Lung (tissue), 12 donors: ENCODE data around the gene RASGRP2. TPM values are rescaled to one million over a fixed set of nuclear protein-coding genes. Genes with fewer than 3 reads are reported as not detected.

Experiments used
- ATAC-seq: fragments of 200-7000 bp; cut with Tn5 transposase; one replicate; pipeline ENCODE4 v1.9.1; 2020; ENCODE audit warnings: moderate number of reproducible peaks; ENCODE audit not compliant: insufficient read depth, low FRiP score
- DNase-seq, 3 donors: peaks; one replicate each; pipeline ENCODE4 v3.0.0-alpha.2; 2013 to 2017
- H3K27ac ChIP-seq, 2 donors: one replicate each; pipeline ENCODE4 v1.5.1; 2013; ENCODE audit warnings: mild to moderate bottlenecking in 2 of 2, moderate library complexity in 2 of 2, control low read depth in 1 of 2, inconsistent platforms in 1 of 2, low read depth in 1 of 2, low read length in 1 of 2
- H3K27me3 ChIP-seq, 3 donors: one replicate each; pipeline ENCODE4 v1.5.1; 2013; ENCODE audit warnings: low read length in 2 of 3; ENCODE audit not compliant: control insufficient read depth in 3 of 3, insufficient read depth in 3 of 3
- H3K36me3 ChIP-seq, 4 donors: one replicate each; pipeline ENCODE4 v1.5.1; 2013; ENCODE audit warnings: low read length in 4 of 4, mild to moderate bottlenecking in 1 of 4, moderate library complexity in 1 of 4; ENCODE audit not compliant: control insufficient read depth in 4 of 4, insufficient read depth in 4 of 4
- H3K4me1 ChIP-seq, 5 donors: one replicate each; pipeline ENCODE4 v1.5.1; 2013; ENCODE audit warnings: low read length in 5 of 5, mild to moderate bottlenecking in 2 of 5, moderate library complexity in 1 of 5; ENCODE audit not compliant: control insufficient read depth in 5 of 5, insufficient read depth in 5 of 5
- H3K4me3 ChIP-seq: one replicate; pipeline ENCODE4 v1.5.1; 2013; ENCODE audit warnings: mild to moderate bottlenecking, control low read depth, moderate library complexity
- H3K9ac ChIP-seq, 2 donors: one replicate each; pipeline ENCODE4 v1.5.1; 2013; ENCODE audit warnings: low read length in 2 of 2, control low read depth in 1 of 2; ENCODE audit not compliant: insufficient read depth in 1 of 2
- H3K9me3 ChIP-seq, 4 donors: one replicate each; pipeline ENCODE4 v1.5.1; 2013; ENCODE audit warnings: low read length in 3 of 4, mild to moderate bottlenecking in 1 of 4, moderate library complexity in 1 of 4; ENCODE audit not compliant: control insufficient read depth in 4 of 4, insufficient read depth in 3 of 4
- WGBS, 2 donors: extraction: QIAGEN DNeasy Blood & Tissue Kit; methylation state at CpG; one replicate each; pipeline ENCODE4 v1.1.7; 2013; 5-methylcytosine and 5-hydroxymethylcytosine counted together
- polyA plus RNA-seq, 2 donors: library from polyadenylated mRNA; stranded (reverse); fragments of 200-250 nt; gene quantifications; one replicate each; pipeline ENCODE4 v1.2.1, GENCODE V29; 2013
- total RNA-seq, 2 donors: library from RNA; depleted of rRNA in 1 of 2; stranded (reverse); fragments of >200 nt in 1 of 2; gene quantifications; one replicate each; pipeline ENCODE4 v1.2.1, GENCODE V29; 2014 to 2021
- TF ChIP-seq, protein P1 (sequence below): IDR thresholded peaks from 2 replicates; pipeline ENCODE4 v1.5.1; 2012; ENCODE audit warnings: mild to moderate bottlenecking; ENCODE audit errors: control extremely low read depth, extremely low read depth
- donor health status: control.
- donor health status: control.
- donor health status: Bipolar disorder and iron deficiency.
- donor health status: healthy.
- donor health status: DM: yes; HTN: yes; CAD: no.

The RASGRP2 gene
- total and polyA plus RNA-seq, 4 donors = 20.0 to 46.4 (median 30.8) TPM

DNA sequence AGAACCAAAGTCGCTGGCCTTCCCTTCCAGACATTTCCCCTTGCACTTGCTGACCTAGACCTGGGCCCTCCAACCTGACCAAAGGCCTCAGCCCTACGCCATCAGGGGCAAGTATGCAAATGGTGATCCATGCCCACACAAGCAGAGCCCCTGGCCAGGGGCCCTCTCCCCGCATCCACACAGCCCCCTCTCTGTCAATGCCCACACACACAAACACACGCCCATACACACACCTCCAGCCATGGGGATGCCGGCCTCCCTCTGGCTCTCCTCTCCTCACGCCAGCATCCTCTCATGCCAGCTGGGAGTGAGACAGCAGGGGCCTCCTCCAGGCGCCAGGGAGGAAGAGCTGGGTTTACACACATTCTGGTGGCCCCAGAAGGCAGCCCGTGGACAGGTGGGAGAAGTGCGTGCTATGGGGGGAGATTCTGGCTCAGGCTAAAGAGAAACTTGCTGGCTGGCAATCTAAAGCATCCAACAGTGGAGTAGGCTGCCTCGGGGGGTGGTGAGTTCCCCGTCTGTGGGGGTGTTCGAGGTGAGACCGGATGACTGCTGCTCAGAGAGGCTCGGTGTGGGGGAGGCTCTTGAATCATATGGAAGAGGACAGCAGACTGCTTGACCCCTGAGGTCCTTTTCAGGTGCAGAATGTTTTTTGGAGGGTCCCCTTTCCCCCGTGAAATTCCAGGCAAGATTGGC, 25.7 kb downstream of the RASGRP2 start:
- Histone ChIP-seq H3K9me3 (no peaks in the 10 kb centered on the region), H3K27ac (no peak overlapping the region), H3K4me1 (peaks cover 0 to 6% (median 0%) of the 10 kb centered on the region in 5 donors), H3K9ac (no peak overlapping the region), H3K27me3 (peaks cover 19 to 76% (median 53%) of the 10 kb centered on the region in 3 donors), H3K36me3 (no peaks in the 10 kb centered on the region), H3K4me3 (no peak overlapping the region)
- TF ChIP-seq, protein P1, sequence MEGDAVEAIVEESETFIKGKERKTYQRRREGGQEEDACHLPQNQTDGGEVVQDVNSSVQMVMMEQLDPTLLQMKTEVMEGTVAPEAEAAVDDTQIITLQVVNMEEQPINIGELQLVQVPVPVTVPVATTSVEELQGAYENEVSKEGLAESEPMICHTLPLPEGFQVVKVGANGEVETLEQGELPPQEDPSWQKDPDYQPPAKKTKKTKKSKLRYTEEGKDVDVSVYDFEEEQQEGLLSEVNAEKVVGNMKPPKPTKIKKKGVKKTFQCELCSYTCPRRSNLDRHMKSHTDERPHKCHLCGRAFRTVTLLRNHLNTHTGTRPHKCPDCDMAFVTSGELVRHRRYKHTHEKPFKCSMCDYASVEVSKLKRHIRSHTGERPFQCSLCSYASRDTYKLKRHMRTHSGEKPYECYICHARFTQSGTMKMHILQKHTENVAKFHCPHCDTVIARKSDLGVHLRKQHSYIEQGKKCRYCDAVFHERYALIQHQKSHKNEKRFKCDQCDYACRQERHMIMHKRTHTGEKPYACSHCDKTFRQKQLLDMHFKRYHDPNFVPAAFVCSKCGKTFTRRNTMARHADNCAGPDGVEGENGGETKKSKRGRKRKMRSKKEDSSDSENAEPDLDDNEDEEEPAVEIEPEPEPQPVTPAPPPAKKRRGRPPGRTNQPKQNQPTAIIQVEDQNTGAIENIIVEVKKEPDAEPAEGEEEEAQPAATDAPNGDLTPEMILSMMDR = no peak
- no peak for ATAC-seq
- WGBS, 2 donors = 72 to 75% methylated on average over 15 of the region's 15 CpGs
- DNase-seq = no peak

DNA sequence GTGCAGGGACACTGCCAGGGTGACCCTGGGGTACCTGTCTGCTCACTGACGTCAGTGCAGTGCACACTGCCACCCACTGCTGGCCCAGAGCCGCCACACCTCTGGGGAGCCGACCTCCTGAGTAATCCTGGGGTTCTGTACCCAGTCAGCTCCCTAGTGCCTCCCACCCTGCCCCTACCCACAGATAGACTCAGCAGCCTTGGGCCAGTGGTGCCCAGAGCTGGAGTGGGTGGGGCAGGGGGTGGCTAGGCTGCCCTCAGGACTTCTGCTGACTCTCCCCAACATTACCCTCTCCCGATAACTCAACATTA, 26.7 kb downstream of the RASGRP2 start:
- DNase-seq (no peak), ATAC-seq (no peak)
- Histone ChIP-seq H3K4me3 (no peak overlapping the region), H3K27me3 (peaks cover 23 to 77% (median 51%) of the 10 kb centered on the region in 3 donors), H3K4me1 (peaks cover 0 to 14% (median 0%) of the 10 kb centered on the region in 5 donors), H3K9me3 (no peaks in the 10 kb centered on the region), H3K36me3 (no peaks in the 10 kb centered on the region), H3K9ac (no peak overlapping the region), H3K27ac (no peak overlapping the region)
- TF ChIP-seq, protein P1 = no peak
- WGBS, 2 donors = 68 to 82% methylated on average over 3 to 4 of the region's 4 CpGs

DNA sequence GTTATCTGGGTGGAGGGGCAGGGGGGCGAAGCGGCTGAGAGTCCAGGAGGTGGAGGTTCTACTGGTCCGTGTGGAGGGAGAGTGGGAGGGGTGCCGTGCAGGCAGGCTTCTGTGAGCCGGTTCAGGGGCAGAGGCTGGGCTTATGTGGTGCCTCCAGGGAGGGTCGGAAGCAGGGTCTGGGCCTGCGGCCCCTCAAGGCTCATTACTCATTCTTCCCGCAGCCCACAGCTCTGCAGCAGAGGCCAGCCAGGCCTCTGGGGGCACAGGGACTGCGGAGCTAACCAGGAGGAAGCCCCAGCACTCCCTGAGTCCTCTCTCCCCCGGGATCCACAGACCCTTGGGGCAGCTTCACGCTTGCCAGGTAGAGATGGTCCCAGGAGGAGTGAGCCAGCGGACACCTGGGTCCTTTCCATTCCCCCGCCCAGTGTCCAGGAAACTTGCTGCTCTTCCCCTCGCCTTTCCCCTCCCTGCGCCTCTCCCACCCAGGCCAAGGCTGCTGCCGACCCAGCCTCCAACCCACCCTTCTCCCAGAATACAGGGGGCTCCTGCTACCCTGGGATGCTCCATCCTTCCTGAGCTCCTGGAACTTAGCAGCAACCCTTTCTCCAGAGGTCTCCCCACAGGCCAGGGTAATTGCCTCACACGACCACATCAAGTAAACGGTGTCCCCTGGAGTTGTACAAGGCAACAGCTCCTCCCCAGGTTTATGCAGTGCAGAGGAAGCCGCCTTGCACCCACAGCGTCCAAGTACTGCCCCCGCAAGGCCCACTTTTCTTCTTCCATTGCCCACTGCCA, 27.3 kb downstream of the RASGRP2 start:
- H3K9me3 ChIP-seq = no peaks in the 10 kb centered on the region
- no peak overlapping the region for H3K4me3 ChIP-seq
- WGBS, 2 donors = 41 to 46% methylated on average over 20 to 21 of the region's 21 CpGs
- TF ChIP-seq, protein P1 = no peak
- H3K4me1 ChIP-seq = peaks cover 0 to 16% (median 0%) of the 10 kb centered on the region in 5 donors
- DNase-seq (no peak), ATAC-seq (no peak)
- H3K27me3 ChIP-seq = peaks cover 23 to 77% (median 52%) of the 10 kb centered on the region in 3 donors
- H3K36me3 ChIP-seq = no peaks in the 10 kb centered on the region
- no peak overlapping the region for H3K27ac ChIP-seq
- no peak overlapping the region for H3K9ac ChIP-seq
